Fibroblast of the aortic adventitia (primary cell): ENCODE measurements around the gene MGAT5. TPM values are rescaled to one million over a fixed set of nuclear protein-coding genes. Genes with fewer than 3 reads are reported as not detected.
A peak's percentile ranks its signal among the peaks of the same experiment; 100 is the strongest.

Experiments used
- DNase-seq: peaks from one replicate; pipeline ENCODE4 v3.0.0-alpha.2; 2010; ENCODE audit warnings: low read depth
- H3K4me3 ChIP-seq: 2 replicates; pipeline ENCODE4 v1.5.1; 2011; ENCODE audit warnings: low read depth, mild to moderate bottlenecking, control low read depth, low read length, moderate library complexity
- CTCF ChIP-seq: IDR thresholded peaks from 2 replicates; pipeline ENCODE4 v1.5.1; 2011; ENCODE audit warnings: mild to moderate bottlenecking, low read length, control low read depth, inconsistent platforms; ENCODE audit not compliant: insufficient read depth
- total RNA-seq: library from RNA; depleted of rRNA; stranded (reverse); fragments of >200 nt; gene quantifications from 2 replicates; pipeline ENCODE4 v1.2.3, GENCODE V29; 2012; ENCODE audit warnings: low replicate concordance

The MGAT5 gene
- total RNA-seq, 1 donor: 46.5 TPM

- H3K4me3 ChIP-seq: no peak overlapping the region
- DNase-seq: peak; percentile 80
- no peak for TF ChIP-seq CTCF
Measured at GRCh38 chr2:134310107-134311079, 56.5 kb downstream of the MGAT5 start.

- no peak overlapping the region for H3K4me3 ChIP-seq
- DNase-seq: no peak
Measured at GRCh38 chr2:134312482-134312881, 58.6 kb downstream of the MGAT5 start.

GRCh38 chr2:134314202-134314601 is 60.3 kb downstream of the MGAT5 start:
- no peak for TF ChIP-seq CTCF
- DNase-seq: no peak
- no peak overlapping the region for H3K4me3 ChIP-seq

More at GRCh38 chr2:134312482-134312881, 58.6 kb downstream of the MGAT5 start:
- TF ChIP-seq CTCF: no peak

- TF ChIP-seq CTCF: no peak
- no peak for DNase-seq
- H3K4me3 ChIP-seq: no peak overlapping the region
Measured at GRCh38 chr2:134314681-134315368, 61.0 kb downstream of the MGAT5 start.

- TF ChIP-seq CTCF: no peak
- H3K4me3 ChIP-seq: no peak overlapping the region
- DNase-seq: no peak
Measured at GRCh38 chr2:134315471-134315870, 61.6 kb downstream of the MGAT5 start.

GRCh38 chr2:134319596-134320254 is 65.9 kb downstream of the MGAT5 start:
- H3K4me3 ChIP-seq: no peak overlapping the region
- DNase-seq: no peak
- no peak for TF ChIP-seq CTCF
